Natural killer cell (primary cell): ENCODE measurements around the gene EBF3. TPM values are rescaled to one million over a fixed set of nuclear protein-coding genes. Genes with fewer than 3 reads are reported as not detected.

ENCODE experiments used
- ATAC-seq, 3 donors: fragments of 150-1000 bp in 2 of 3; fragments of 200-7000 bp in 1 of 3; cut with Tn5 transposase; 1 replicate in 1 of 3; 2 replicates in 2 of 3; pipeline ENCODE4 v1.10.0; 2021; ENCODE audit warnings: mild to moderate bottlenecking in 2 of 3, moderate library complexity in 2 of 3
- DNase-seq, 2 donors: peaks; one replicate each; pipeline versions ENCODE4 v3.0.0 to v3.0.0-alpha.2; 2013 to 2021; ENCODE audit warnings: mixed read lengths in 1 of 2
- H3K27ac ChIP-seq: one replicate; pipeline ENCODE4 v1.5.1; 2013; ENCODE audit warnings: mild to moderate bottlenecking, low read length
- H3K27me3 ChIP-seq: one replicate; pipeline ENCODE4 v1.6.1; 2013; ENCODE audit warnings: low read length; ENCODE audit not compliant: control insufficient read depth, insufficient read depth
- H3K36me3 ChIP-seq: one replicate; pipeline ENCODE4 v1.6.1; 2013; ENCODE audit warnings: low read length; ENCODE audit not compliant: control insufficient read depth, insufficient read depth
- H3K4me1 ChIP-seq: one replicate; pipeline ENCODE4 v1.6.1; 2013; ENCODE audit warnings: low read length; ENCODE audit not compliant: control insufficient read depth, insufficient read depth
- H3K4me3 ChIP-seq: one replicate; pipeline ENCODE4 v1.5.1; 2013; ENCODE audit warnings: low read length
- H3K9me3 ChIP-seq: one replicate; pipeline ENCODE4 v1.6.1; 2013; ENCODE audit warnings: low read length; ENCODE audit not compliant: control insufficient read depth, insufficient read depth
- H3K27ac Mint-ChIP-seq, 2 donors: one replicate each; pipeline ENCODE4 v1.8.0; 2022; ENCODE audit warnings: mild to moderate bottlenecking in 2 of 2, mixed read lengths in 2 of 2, moderate library complexity in 1 of 2
- H3K27me3 Mint-ChIP-seq, 2 donors: one replicate each; pipeline ENCODE4 v1.8.0; 2022; ENCODE audit warnings: low read depth in 2 of 2, mixed read lengths in 2 of 2
- H3K36me3 Mint-ChIP-seq: one replicate; pipeline ENCODE4 v1.8.0; 2022; ENCODE audit warnings: mixed read lengths
- H3K4me1 Mint-ChIP-seq, 2 donors: one replicate each; pipeline ENCODE4 v1.8.0; 2022; ENCODE audit warnings: mixed read lengths in 2 of 2
- H3K4me3 Mint-ChIP-seq: one replicate; pipeline ENCODE4 v1.8.0; 2022; ENCODE audit warnings: mild to moderate bottlenecking, moderate library complexity, mixed read lengths
- H3K9me3 Mint-ChIP-seq, 2 donors: one replicate each; pipeline ENCODE4 v1.8.0; 2022; ENCODE audit warnings: mixed read lengths in 2 of 2
- WGBS: methylation state at CpG from one replicate; pipeline ENCODE4 v1.1.7; 2013; ENCODE audit warnings: missing lambda C conversion rate; ENCODE audit not compliant: insufficient coverage; 5-methylcytosine and 5-hydroxymethylcytosine counted together
- intact Hi-C: fragments of 100-400 bp; cut with micrococcal nuclease; formaldehyde crosslinking; loops from one replicate; pipeline ENCODE4 v1.14.2; 2022
- total RNA-seq, 4 donors: library from RNA; stranded (reverse); fragments of 120-200 nt in 1 of 4; gene quantifications; one replicate each; pipeline versions ENCODE4 v1.2.3 to v1.2.4, GENCODE V29; 2013 to 2022
- TF ChIP-seq, protein P1 (sequence below): fragments of 200-600 bp; IDR thresholded peaks from one replicate; pipeline ENCODE4 v1.8.0; 2022; ENCODE audit warnings: antibody characterized with exemption

The EBF3 gene
- total RNA-seq, 3 donors from 2014 or later (not counting 1 experiment from before 2014, with no cell fraction given) = not detected

DNA sequence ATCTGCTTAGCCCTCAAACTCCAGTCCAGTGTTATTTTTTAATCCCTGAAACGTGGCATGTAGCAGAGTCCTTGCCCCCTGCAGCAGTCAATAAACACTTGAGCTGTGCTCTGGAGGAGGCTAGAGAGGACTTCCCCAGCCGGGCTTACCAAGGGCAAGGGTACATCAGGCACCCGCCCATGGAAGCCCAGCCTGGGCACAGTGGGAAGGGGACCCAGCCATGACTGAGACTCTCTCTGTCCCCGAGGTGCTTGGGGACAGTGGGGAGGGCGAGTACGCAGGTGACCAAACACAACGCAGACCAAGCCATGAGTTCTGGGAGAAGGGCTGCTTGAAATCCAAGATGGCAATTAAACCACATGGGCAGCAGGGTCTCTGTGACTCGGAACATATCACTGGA, 45.2 kb downstream of the EBF3 start:
- Mint-ChIP-seq H3K36me3 (no peaks in the 10 kb centered on the region), H3K9me3 (no peaks in the 10 kb centered on the region), H3K4me3 (no peak overlapping the region), H3K27ac (no peak overlapping the region), H3K27me3 (peaks cover 0 to under 1% of the 10 kb centered on the region in 2 donors), H3K4me1 (no peaks in the 10 kb centered on the region)
- WGBS = 80% methylated on average over 8 of the region's 8 CpGs
- intact Hi-C loops = no loop called here
- Histone ChIP-seq H3K27me3 (no peaks in the 10 kb centered on the region), H3K9me3 (no peaks in the 10 kb centered on the region), H3K4me3 (no peak overlapping the region), H3K27ac (no peak overlapping the region), H3K36me3 (no peaks in the 10 kb centered on the region), H3K4me1 (no peaks in the 10 kb centered on the region)
- TF ChIP-seq, protein P1, sequence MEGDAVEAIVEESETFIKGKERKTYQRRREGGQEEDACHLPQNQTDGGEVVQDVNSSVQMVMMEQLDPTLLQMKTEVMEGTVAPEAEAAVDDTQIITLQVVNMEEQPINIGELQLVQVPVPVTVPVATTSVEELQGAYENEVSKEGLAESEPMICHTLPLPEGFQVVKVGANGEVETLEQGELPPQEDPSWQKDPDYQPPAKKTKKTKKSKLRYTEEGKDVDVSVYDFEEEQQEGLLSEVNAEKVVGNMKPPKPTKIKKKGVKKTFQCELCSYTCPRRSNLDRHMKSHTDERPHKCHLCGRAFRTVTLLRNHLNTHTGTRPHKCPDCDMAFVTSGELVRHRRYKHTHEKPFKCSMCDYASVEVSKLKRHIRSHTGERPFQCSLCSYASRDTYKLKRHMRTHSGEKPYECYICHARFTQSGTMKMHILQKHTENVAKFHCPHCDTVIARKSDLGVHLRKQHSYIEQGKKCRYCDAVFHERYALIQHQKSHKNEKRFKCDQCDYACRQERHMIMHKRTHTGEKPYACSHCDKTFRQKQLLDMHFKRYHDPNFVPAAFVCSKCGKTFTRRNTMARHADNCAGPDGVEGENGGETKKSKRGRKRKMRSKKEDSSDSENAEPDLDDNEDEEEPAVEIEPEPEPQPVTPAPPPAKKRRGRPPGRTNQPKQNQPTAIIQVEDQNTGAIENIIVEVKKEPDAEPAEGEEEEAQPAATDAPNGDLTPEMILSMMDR = no peak
- no peak for ATAC-seq
- DNase-seq = no peak

DNA sequence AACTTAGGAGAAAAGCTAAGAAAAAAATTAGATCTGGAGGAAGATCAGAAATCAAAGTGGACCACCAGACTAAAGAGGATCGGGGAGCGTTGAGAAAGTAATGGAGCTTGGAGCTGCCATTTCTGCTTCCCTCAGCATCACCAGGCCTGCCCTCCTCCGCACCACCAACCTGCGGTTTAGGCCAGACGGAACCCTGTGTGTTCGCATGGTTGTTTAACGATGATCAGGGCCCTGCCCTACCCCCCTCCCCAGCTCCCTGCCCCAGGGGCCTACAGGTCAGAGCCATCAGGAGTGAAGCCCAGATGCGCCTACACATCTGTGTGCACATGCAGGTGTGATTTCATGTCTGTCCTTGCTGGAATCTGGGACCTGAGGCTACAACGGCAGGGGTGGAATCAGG, 45.7 kb downstream of the EBF3 start:
- Histone ChIP-seq H3K9me3 (no peaks in the 10 kb centered on the region), H3K27ac (no peak overlapping the region), H3K4me3 (no peak overlapping the region), H3K27me3 (no peaks in the 10 kb centered on the region), H3K4me1 (no peaks in the 10 kb centered on the region), H3K36me3 (no peaks in the 10 kb centered on the region)
- TF ChIP-seq, protein P1 = no peak
- Mint-ChIP-seq H3K4me3 (no peak overlapping the region), H3K9me3 (no peaks in the 10 kb centered on the region), H3K4me1 (no peaks in the 10 kb centered on the region), H3K27me3 (peaks cover 0 to 2% of the 10 kb centered on the region in 2 donors), H3K36me3 (no peaks in the 10 kb centered on the region), H3K27ac (no peak overlapping the region)
- ATAC-seq = no peak
- 93% methylated on average over 9 of the region's 9 CpGs for WGBS
- DNase-seq = no peak
- intact Hi-C loops = no loop called here

DNA sequence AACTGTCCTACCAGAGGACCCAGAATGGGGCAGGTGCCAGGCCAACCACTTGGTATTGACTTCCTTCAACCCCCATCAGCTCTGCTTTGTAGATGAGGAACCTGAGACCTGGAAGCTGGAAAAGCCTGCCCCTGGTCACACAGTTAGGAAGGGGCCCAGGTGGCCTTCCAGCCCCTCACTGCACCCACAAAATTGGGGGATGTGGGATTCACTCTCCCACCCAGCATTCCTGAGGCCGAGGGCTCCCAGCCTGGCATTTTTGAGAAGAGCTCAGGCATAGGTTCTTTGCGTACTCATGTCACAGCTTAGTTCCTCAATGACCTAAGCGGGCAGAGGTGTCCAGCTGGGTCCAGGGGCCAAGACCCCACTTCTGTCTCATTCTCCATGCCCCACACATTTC, 46.1 kb downstream of the EBF3 start:
- H3K36me3 Mint-ChIP-seq = no peaks in the 10 kb centered on the region
- no peaks in the 10 kb centered on the region for H3K4me1 Mint-ChIP-seq
- intact Hi-C loops = no loop called here
- no peaks in the 10 kb centered on the region for H3K9me3 ChIP-seq
- WGBS = 93% methylated on average over 3 of the region's 3 CpGs
- no peak overlapping the region for H3K27ac ChIP-seq
- no peaks in the 10 kb centered on the region for H3K36me3 ChIP-seq
- ATAC-seq (no peak), DNase-seq (no peak)
- TF ChIP-seq, protein P1 = no peak
- no peak overlapping the region for H3K4me3 Mint-ChIP-seq
- no peak overlapping the region for H3K27ac Mint-ChIP-seq
- H3K9me3 Mint-ChIP-seq = no peaks in the 10 kb centered on the region
- peaks cover 0 to 2% of the 10 kb centered on the region in 2 donors for H3K27me3 Mint-ChIP-seq
- no peaks in the 10 kb centered on the region for H3K27me3 ChIP-seq
- no peak overlapping the region for H3K4me3 ChIP-seq
- H3K4me1 ChIP-seq = no peaks in the 10 kb centered on the region

DNA sequence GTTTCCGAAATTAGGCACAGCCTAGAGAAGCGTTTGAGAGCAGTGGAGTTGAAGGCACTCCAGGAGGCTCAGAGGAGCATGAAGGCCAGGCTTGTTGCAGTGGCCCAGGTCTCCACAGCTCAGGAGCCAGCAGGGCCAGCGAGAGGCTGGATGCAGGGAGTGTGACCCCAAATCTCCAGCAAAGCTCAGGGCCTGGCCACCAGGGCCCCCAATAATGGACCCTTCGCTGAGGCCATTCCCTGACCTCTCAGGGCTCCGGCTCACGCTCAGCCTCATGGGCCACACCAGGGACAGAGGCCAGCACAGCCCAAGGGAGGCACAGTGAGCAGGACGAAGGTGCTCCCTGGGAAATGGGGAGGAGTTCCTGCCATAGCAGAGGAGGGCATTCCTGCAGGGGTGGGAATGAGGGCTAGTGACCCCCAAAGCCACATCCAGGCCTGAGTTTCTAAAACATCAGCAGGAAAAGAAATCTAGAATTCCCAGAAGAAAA, 47.5 kb downstream of the EBF3 start:
- no peaks in the 10 kb centered on the region for H3K36me3 Mint-ChIP-seq
- Histone ChIP-seq H3K27ac (no peak overlapping the region), H3K27me3 (no peaks in the 10 kb centered on the region), H3K36me3 (no peaks in the 10 kb centered on the region), H3K4me3 (no peak overlapping the region), H3K9me3 (no peaks in the 10 kb centered on the region), H3K4me1 (no peaks in the 10 kb centered on the region)
- intact Hi-C loops = no loop called here
- no peak overlapping the region for H3K4me3 Mint-ChIP-seq
- 89% methylated on average over 7 of the region's 7 CpGs for WGBS
- no peak for DNase-seq
- TF ChIP-seq, protein P1 = no peak
- no peak overlapping the region for H3K27ac Mint-ChIP-seq
- no peak for ATAC-seq
- H3K4me1 Mint-ChIP-seq = no peaks in the 10 kb centered on the region
- peaks cover 0 to 2% of the 10 kb centered on the region in 2 donors for H3K27me3 Mint-ChIP-seq
- H3K9me3 Mint-ChIP-seq = no peaks in the 10 kb centered on the region
